Measurements from ENCODE around the gene PAX8. TPM values are rescaled to one million over a fixed set of nuclear protein-coding genes. Genes with fewer than 3 reads are reported as not detected.

The PAX8 gene
- total RNA-seq, 2 experiments from 2014 or later = 0.36 to 0.52 TPM

DNA sequence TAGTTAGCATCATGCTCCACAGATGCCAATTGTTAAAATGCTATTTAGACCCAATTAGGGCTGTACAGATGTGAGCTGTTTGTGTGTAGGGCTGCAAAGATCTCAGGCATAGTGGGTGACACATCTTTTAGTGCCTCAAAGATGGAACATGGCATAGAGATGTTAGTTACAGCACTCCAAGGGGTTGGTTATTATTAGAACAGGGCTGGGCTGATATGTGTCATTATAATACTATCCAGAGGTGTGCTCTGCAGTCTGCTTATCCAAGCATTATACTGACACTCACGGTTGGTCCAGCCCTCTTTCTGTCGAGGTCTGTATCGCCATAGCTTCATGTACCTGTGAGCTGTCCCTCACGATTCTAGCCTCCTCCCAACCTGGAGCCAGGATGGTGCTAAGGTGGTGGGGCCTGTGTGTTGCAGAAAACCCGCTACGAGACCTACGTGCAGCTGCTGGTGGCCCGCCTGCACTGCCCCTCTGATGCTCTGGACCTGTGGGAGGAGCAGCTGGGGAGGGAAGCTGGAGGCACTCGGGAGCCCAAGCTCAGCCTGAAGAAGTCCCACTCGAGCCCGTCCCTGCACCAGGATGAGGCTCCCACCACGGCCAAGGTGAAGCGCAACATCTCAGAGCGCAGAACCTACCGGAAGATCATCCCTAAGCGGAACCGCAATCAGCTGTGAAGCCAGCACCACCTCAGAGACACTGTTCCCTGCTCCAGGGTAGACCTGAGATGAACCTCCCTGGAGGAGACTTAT lies 77.8 kb downstream of the PAX8 start:
- Histone ChIP-seq H3K27ac (ENCODE audit: low read depth in 1 of 2, low read length in 2 of 2) (no peak overlapping the region), H3K4me3 (ENCODE audit: low read length) (no peak overlapping the region), H3K9me3 (ENCODE audit: control insufficient read depth in 1 of 2, insufficient read depth in 1 of 2, low read length in 2 of 2) (peaks cover 0 to 3% of the 10 kb centered on the region in 2 experiments), H3K36me3 (ENCODE audit: insufficient read depth, low read length) (peaks cover 67% of the 10 kb centered on the region), H3K27me3 (ENCODE audit: control insufficient read depth in 1 of 2, insufficient read depth in 2 of 2, low read length in 2 of 2) (no peaks in the 10 kb centered on the region), H3K4me1 (ENCODE audit: insufficient read depth, low read length) (peaks cover 20% of the 10 kb centered on the region)
- Mint-ChIP-seq H3K27ac (peak overlapping the region; percentile 12), H3K9me3 (no peaks in the 10 kb centered on the region), H3K27me3 (no peaks in the 10 kb centered on the region), H3K36me3 (ENCODE audit: low read depth) (peaks cover 67% of the 10 kb centered on the region), H3K4me3 (no peak overlapping the region), H3K4me1 (ENCODE audit: low read depth) (peaks cover 18% of the 10 kb centered on the region)
- ChIA-PET POLR2A (interaction anchor here (6.4 kb wide), 1 partner anchor 26 kb away, joined by 38 read pairs; the partner anchor contains the start of gene PSD4), CTCF (interaction anchor here (1.0 to 3.5 kb wide), 2 partner anchors 63 to 189 kb away, joined by 4 to 41 read pairs; no protein-coding TSS in a partner anchor)
- intact Hi-C loops (cut with DNase I, micrococcal nuclease) = loop anchor here in 1 of 2 experiments (5.0 kb wide), 1 partner anchor 219 kb away; no protein-coding TSS in a partner anchor
- ATAC-seq (ENCODE audit: poor library complexity) (no peak), DNase-seq (no peak)
- TF ChIP-seq, protein P1, sequence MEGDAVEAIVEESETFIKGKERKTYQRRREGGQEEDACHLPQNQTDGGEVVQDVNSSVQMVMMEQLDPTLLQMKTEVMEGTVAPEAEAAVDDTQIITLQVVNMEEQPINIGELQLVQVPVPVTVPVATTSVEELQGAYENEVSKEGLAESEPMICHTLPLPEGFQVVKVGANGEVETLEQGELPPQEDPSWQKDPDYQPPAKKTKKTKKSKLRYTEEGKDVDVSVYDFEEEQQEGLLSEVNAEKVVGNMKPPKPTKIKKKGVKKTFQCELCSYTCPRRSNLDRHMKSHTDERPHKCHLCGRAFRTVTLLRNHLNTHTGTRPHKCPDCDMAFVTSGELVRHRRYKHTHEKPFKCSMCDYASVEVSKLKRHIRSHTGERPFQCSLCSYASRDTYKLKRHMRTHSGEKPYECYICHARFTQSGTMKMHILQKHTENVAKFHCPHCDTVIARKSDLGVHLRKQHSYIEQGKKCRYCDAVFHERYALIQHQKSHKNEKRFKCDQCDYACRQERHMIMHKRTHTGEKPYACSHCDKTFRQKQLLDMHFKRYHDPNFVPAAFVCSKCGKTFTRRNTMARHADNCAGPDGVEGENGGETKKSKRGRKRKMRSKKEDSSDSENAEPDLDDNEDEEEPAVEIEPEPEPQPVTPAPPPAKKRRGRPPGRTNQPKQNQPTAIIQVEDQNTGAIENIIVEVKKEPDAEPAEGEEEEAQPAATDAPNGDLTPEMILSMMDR (IDR thresholded peaks at IDR 0.05) = no peak

DNA sequence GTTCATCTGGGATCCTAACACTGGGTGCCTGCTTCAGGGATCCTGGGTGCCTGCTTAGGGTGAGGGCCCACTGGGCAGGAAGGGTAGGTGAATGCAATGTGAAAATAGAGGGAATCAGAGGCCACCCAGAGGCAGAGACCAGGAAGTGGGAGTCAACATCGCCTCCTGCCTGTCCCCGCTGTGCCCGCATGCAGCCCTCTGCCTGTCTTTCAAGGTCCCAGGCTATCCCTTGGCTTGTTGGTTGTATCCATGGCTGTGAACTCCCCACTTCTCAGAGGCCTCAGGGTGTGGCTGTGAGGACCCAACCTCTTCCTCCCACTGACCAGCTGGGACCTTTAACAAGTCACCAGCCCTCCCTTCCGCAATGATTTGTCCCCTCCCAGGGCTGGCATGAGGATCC lies 78.5 kb downstream of the PAX8 start:
- Histone ChIP-seq H3K4me3 (ENCODE audit: low read length) (no peak overlapping the region), H3K27ac (ENCODE audit: low read depth in 1 of 2, low read length in 2 of 2) (peak overlapping the region in 1 of 2 donors; percentile 46), H3K9me3 (ENCODE audit: control insufficient read depth in 1 of 2, insufficient read depth in 1 of 2, low read length in 2 of 2) (peaks cover 0 to 3% of the 10 kb centered on the region in 2 experiments), H3K36me3 (ENCODE audit: insufficient read depth, low read length) (peaks cover 74% of the 10 kb centered on the region), H3K4me1 (ENCODE audit: insufficient read depth, low read length) (peaks cover 18% of the 10 kb centered on the region), H3K27me3 (ENCODE audit: control insufficient read depth in 1 of 2, insufficient read depth in 2 of 2, low read length in 2 of 2) (no peaks in the 10 kb centered on the region)
- peaks cover 16% of the 10 kb centered on the region for H3K4me1 Mint-ChIP-seq (ENCODE audit: low read depth)
- intact Hi-C loops (cut with DNase I, micrococcal nuclease) = loop anchor here in 1 of 2 experiments (5.0 kb wide), 1 partner anchor 218 kb away; no protein-coding TSS in a partner anchor
- TF ChIP-seq, protein P1 (IDR thresholded peaks at IDR 0.05) = no peak
- no peaks in the 10 kb centered on the region for H3K27me3 Mint-ChIP-seq
- peak overlapping the region; percentile 12 for H3K27ac Mint-ChIP-seq
- CTCF ChIA-PET = interaction anchor here (1.0 to 3.5 kb wide), 4 partner anchors 59 to 190 kb away, joined by 4 to 41 read pairs (median 8); no protein-coding TSS in a partner anchor
- no peak overlapping the region for H3K4me3 Mint-ChIP-seq
- H3K9me3 Mint-ChIP-seq = no peaks in the 10 kb centered on the region
- H3K36me3 Mint-ChIP-seq (ENCODE audit: low read depth) = peaks cover 73% of the 10 kb centered on the region
- POLR2A ChIA-PET = interaction anchor here (4.0 to 6.4 kb wide), 2 partner anchors 25 to 26 kb away, joined by 31 to 38 read pairs; partner anchors contain the start of gene PSD4
- ATAC-seq (ENCODE audit: poor library complexity) (no peak), DNase-seq (no peak)

GRCh38 chr2:113198790-113199612 lies 79.7 kb downstream of the PAX8 start:
- ChIA-PET CTCF (interaction anchor here (0.6 to 3.5 kb wide), 18 partner anchors 18 to 574 kb away, joined by 3 to 41 read pairs (median 6); partner anchors contain the start of gene PSD4), POLR2A (interaction anchor here (0.9 to 4.0 kb wide), 7 partner anchors 15 to 66 kb away, joined by 3 to 31 read pairs (median 3); partner anchors contain the start of gene PSD4)
- Mint-ChIP-seq H3K9me3 (no peaks in the 10 kb centered on the region), H3K36me3 (ENCODE audit: low read depth) (peaks cover 84% of the 10 kb centered on the region), H3K4me1 (ENCODE audit: low read depth) (peaks cover 8% of the 10 kb centered on the region), H3K27me3 (no peaks in the 10 kb centered on the region), H3K4me3 (no peak overlapping the region), H3K27ac (peak overlapping the region; percentile 12)
- Histone ChIP-seq H3K4me1 (ENCODE audit: insufficient read depth, low read length) (peaks cover 9% of the 10 kb centered on the region), H3K27ac (ENCODE audit: low read depth in 1 of 2, low read length in 2 of 2) (peak overlapping the region in 1 of 2 donors; percentile 5), H3K27me3 (ENCODE audit: control insufficient read depth in 1 of 2, insufficient read depth in 2 of 2, low read length in 2 of 2) (no peaks in the 10 kb centered on the region), H3K36me3 (ENCODE audit: insufficient read depth, low read length) (peaks cover 85% of the 10 kb centered on the region), H3K9me3 (ENCODE audit: control insufficient read depth in 1 of 2, insufficient read depth in 1 of 2, low read length in 2 of 2) (peaks cover 0 to 3% of the 10 kb centered on the region in 2 experiments), H3K4me3 (ENCODE audit: low read length) (no peak overlapping the region)
- DNase-seq (peak; percentile 53 to 87 (median 75)), ATAC-seq (ENCODE audit: poor library complexity) (peak; percentile 71)
- TF ChIP-seq, protein P1 (IDR thresholded peaks at IDR 0.05) = peak; percentile 91
- intact Hi-C loops (cut with DNase I, micrococcal nuclease) = loop anchor here (1.0 to 5.0 kb wide), 3 partner anchors 61 to 117 kb away; no protein-coding TSS in a partner anchor
